LNCAP (cell line): ENCODE measurements around the gene ADAM8.

Experiments
- CTCF ChIP-seq: fragments of 450-650 bp; IDR thresholded peaks from 2 replicates; pipeline ENCODE4 v1.5.1; 2017; ENCODE audit warnings: mild to moderate bottlenecking

ADAM8 gene

GRCh38 chr10:133259602-133259989, 17.1 kb downstream of the ADAM8 start:
- TF ChIP-seq CTCF = no peak

GRCh38 chr10:133258818-133259601, 17.7 kb downstream of the ADAM8 start:
- no peak for TF ChIP-seq CTCF

- no peak for TF ChIP-seq CTCF
These were observed 18.4 kb downstream of the ADAM8 start for GRCh38 chr10:133258066-133258817.

GRCh38 chr10:133257489-133258065, 19.1 kb downstream of the ADAM8 start:
- TF ChIP-seq CTCF = peak; percentile 72

- no peak for TF ChIP-seq CTCF
These were observed 21.3 kb downstream of the ADAM8 start for GRCh38 chr10:133255323-133255722.

- no peak for TF ChIP-seq CTCF
These were observed 22.1 kb downstream of the ADAM8 start for GRCh38 chr10:133254421-133255120.

- no peak for TF ChIP-seq CTCF
These were observed 23.2 kb downstream of the ADAM8 start for GRCh38 chr10:133253361-133253955.
